Parathyroid adenoma (tissue), 2 donors: ENCODE measurements around the gene PAOX.
A peak's percentile ranks its signal among the peaks of the same experiment; 100 is the strongest.

Experiments used
- H2AFZ ChIP-seq: fragments of 300-600 bp; sonication (generic); one replicate; pipeline ENCODE4 v1.7.0; 2017; ENCODE audit warnings: antibody characterized with exemption, mild to moderate bottlenecking
- H3K27ac ChIP-seq: fragments of 300-600 bp; sonication (generic); one replicate; pipeline ENCODE4 v1.7.0; 2017
- H3K27me3 ChIP-seq: fragments of 300-600 bp; sonication (generic); one replicate; pipeline ENCODE4 v1.7.0; 2017; ENCODE audit warnings: low read length; ENCODE audit not compliant: control insufficient read depth, insufficient read depth
- H3K36me3 ChIP-seq: fragments of 300-600 bp; sonication (generic); one replicate; pipeline ENCODE4 v1.7.0; 2017; ENCODE audit warnings: low read length; ENCODE audit not compliant: control insufficient read depth, insufficient read depth
- H3K4me1 ChIP-seq: fragments of 300-600 bp; sonication (generic); one replicate; pipeline ENCODE4 v1.7.0; 2017; ENCODE audit warnings: control low read depth
- H3K4me2 ChIP-seq: fragments of 300-600 bp; sonication (generic); one replicate; pipeline ENCODE4 v1.7.0; 2017; ENCODE audit warnings: low read length
- H3K4me3 ChIP-seq: fragments of 300-600 bp; sonication (generic); one replicate; pipeline ENCODE4 v1.7.0; 2017; ENCODE audit warnings: low read depth, low read length
- H3K79me2 ChIP-seq: fragments of 300-600 bp; sonication (generic); one replicate; pipeline ENCODE4 v1.7.0; 2017; ENCODE audit warnings: control low read depth
- H3K9ac ChIP-seq: fragments of 300-600 bp; sonication (generic); one replicate; pipeline ENCODE4 v1.7.0; 2017; ENCODE audit warnings: mild to moderate bottlenecking
- H3K9me3 ChIP-seq: fragments of 300-600 bp; sonication (generic); one replicate; pipeline ENCODE4 v1.7.0; 2017; ENCODE audit warnings: low read length; ENCODE audit not compliant: control insufficient read depth
- CTCF ChIP-seq: fragments of 300-600 bp; sonication (generic); IDR thresholded peaks from one replicate; pipeline ENCODE4 v1.7.0; 2017; ENCODE audit warnings: antibody characterized with exemption, mild to moderate bottlenecking
- donor health status: primary hyperparathyroidism.

PAOX gene

GRCh38 chr10:133378251-133379096 lies 588 bp upstream of the PAOX start:
- no peaks in the 10 kb centered on the region for H3K4me1 ChIP-seq
- H3K9me3 ChIP-seq, result no peaks in the 10 kb centered on the region
- H3K9ac ChIP-seq, result no peak overlapping the region
- peak overlapping the region; percentile 35 for H3K27ac ChIP-seq
- H3K36me3 ChIP-seq, result no peaks in the 10 kb centered on the region
- peak overlapping the region; percentile 99 for H3K4me2 ChIP-seq
- H3K4me3 ChIP-seq, result peak overlapping the region; percentile 80
- no peaks in the 10 kb centered on the region for H3K27me3 ChIP-seq
- TF ChIP-seq CTCF, result no peak
- no peaks in the 10 kb centered on the region for H3K79me2 ChIP-seq
- H2AFZ ChIP-seq, result peak overlapping the region; percentile 86

GRCh38 chr10:133379801-133380666 lies 972 bp downstream of the PAOX start:
- no peak overlapping the region for H3K27ac ChIP-seq
- H3K4me3 ChIP-seq, result peak overlapping the region; percentile 57
- no peak for TF ChIP-seq CTCF
- H3K4me2 ChIP-seq, result peak overlapping the region; percentile 81
- H3K36me3 ChIP-seq, result no peaks in the 10 kb centered on the region
- H3K9me3 ChIP-seq, result no peaks in the 10 kb centered on the region
- H2AFZ ChIP-seq, result peak overlapping the region; percentile 72
- no peak overlapping the region for H3K9ac ChIP-seq
- H3K27me3 ChIP-seq, result no peaks in the 10 kb centered on the region
- no peaks in the 10 kb centered on the region for H3K79me2 ChIP-seq
- H3K4me1 ChIP-seq, result no peaks in the 10 kb centered on the region

GRCh38 chr10:133381036-133381435 lies 2.0 kb downstream of the PAOX start:
- Histone ChIP-seq H3K4me2 (no peak overlapping the region), H3K27me3 (no peaks in the 10 kb centered on the region), H3K4me1 (no peaks in the 10 kb centered on the region), H3K9me3 (no peaks in the 10 kb centered on the region), H3K36me3 (no peaks in the 10 kb centered on the region), H3K4me3 (no peak overlapping the region), H3K79me2 (no peaks in the 10 kb centered on the region), H3K9ac (no peak overlapping the region), H2AFZ (no peak overlapping the region), H3K27ac (no peak overlapping the region)
- no peak for TF ChIP-seq CTCF

GRCh38 chr10:133383551-133383950 lies 4.5 kb downstream of the PAOX start:
- Histone ChIP-seq H3K36me3 (no peaks in the 10 kb centered on the region), H3K4me1 (no peaks in the 10 kb centered on the region), H3K79me2 (no peaks in the 10 kb centered on the region), H3K4me2 (no peak overlapping the region), H3K4me3 (no peak overlapping the region), H3K9ac (no peak overlapping the region), H2AFZ (no peak overlapping the region), H3K27me3 (no peaks in the 10 kb centered on the region), H3K27ac (no peak overlapping the region), H3K9me3 (no peaks in the 10 kb centered on the region)
- TF ChIP-seq CTCF, result no peak
